ENCODE data around the gene TTC14. TPM values are rescaled to one million over a fixed set of nuclear protein-coding genes. Genes with fewer than 3 reads are reported as not detected.
"Not testable (repeated sequence)": the region's sequence is repeated elsewhere in the genome, so short reads cannot be mapped to it uniquely, and the experiment has no call there.

Gene TTC14
- total RNA-seq, 2 donors from 2014 or later, result 34.6 to 48.1 TPM

GRCh38 chr3:180617049-180617448 lies 15.1 kb downstream of the TTC14 start:
- WGBS, 2 experiments (ENCODE audit: insufficient coverage in 1 of 2, insufficient read length in 1 of 2), result 97% methylated on average over 2 of the region's 2 CpGs; no CpG with 5 or more reads in 1 of the 2 experiments
- no peak overlapping the region for H3K4me3 ChIP-seq (ENCODE audit: low read length)
- no peaks in the 10 kb centered on the region for H3K9me3 ChIP-seq (ENCODE audit: control insufficient read depth, low read length)
- no peaks in the 10 kb centered on the region for H3K9me3 Mint-ChIP-seq
- no peak for TF ChIP-seq CTCF (conservative IDR thresholded peaks at IDR 0.05)
- no peak for DNase-seq
- H3K27ac ChIP-seq (ENCODE audit: low read depth, low read length), result no peak overlapping the region
- H3K27me3 Mint-ChIP-seq (ENCODE audit: insufficient read depth), result no peaks in the 10 kb centered on the region
- H3K27ac Mint-ChIP-seq, result no peak overlapping the region
- H3K4me1 Mint-ChIP-seq, result no peaks in the 10 kb centered on the region
- H3K27me3 ChIP-seq (ENCODE audit: control insufficient read depth, insufficient read depth, low read length, poor library complexity, severe bottlenecking), result no peaks in the 10 kb centered on the region
- no peaks in the 10 kb centered on the region for H3K4me1 ChIP-seq (ENCODE audit: control insufficient read depth, insufficient read depth, low read length)
- no peak overlapping the region for H3K4me3 Mint-ChIP-seq
- peaks cover 36% of the 10 kb centered on the region for H3K36me3 ChIP-seq (ENCODE audit: control insufficient read depth, insufficient read depth, low read length)
- no peak overlapping the region for H3K9ac ChIP-seq (ENCODE audit: extremely low read depth, low read length, poor library complexity, severe bottlenecking)
- peaks cover 6% of the 10 kb centered on the region for H3K36me3 Mint-ChIP-seq (ENCODE audit: low read depth)

GRCh38 chr3:180618563-180618962 lies 16.6 kb downstream of the TTC14 start:
- H3K36me3 Mint-ChIP-seq (ENCODE audit: low read depth); H3K9me3 Mint-ChIP-seq; H3K4me3 Mint-ChIP-seq; H3K9ac ChIP-seq (ENCODE audit: extremely low read depth, low read length, poor library complexity, severe bottlenecking); H3K9me3 ChIP-seq (ENCODE audit: control insufficient read depth, low read length); DNase-seq; H3K4me1 ChIP-seq (ENCODE audit: control insufficient read depth, insufficient read depth, low read length); H3K4me1 Mint-ChIP-seq; H3K27ac Mint-ChIP-seq; H3K27me3 Mint-ChIP-seq (ENCODE audit: insufficient read depth); H3K27ac ChIP-seq (ENCODE audit: low read depth, low read length); H3K4me3 ChIP-seq (ENCODE audit: low read length); H3K27me3 ChIP-seq (ENCODE audit: control insufficient read depth, insufficient read depth, low read length, poor library complexity, severe bottlenecking): not testable (repeated sequence)
- 100% methylated on average over 1 of the region's 2 CpGs; no CpG with 5 or more reads in 1 of the 2 experiments for WGBS, 2 experiments (ENCODE audit: insufficient coverage in 1 of 2, insufficient read length in 1 of 2)
- H3K36me3 ChIP-seq (ENCODE audit: control insufficient read depth, insufficient read depth, low read length), result peaks cover 22% of the 10 kb centered on the region

- Histone ChIP-seq H3K4me1 (ENCODE audit: control insufficient read depth, insufficient read depth, low read length) (no peaks in the 10 kb centered on the region), H3K9me3 (ENCODE audit: control insufficient read depth, low read length) (no peaks in the 10 kb centered on the region), H3K36me3 (ENCODE audit: control insufficient read depth, insufficient read depth, low read length) (peaks cover 14% of the 10 kb centered on the region), H3K9ac (ENCODE audit: extremely low read depth, low read length, poor library complexity, severe bottlenecking) (no peak overlapping the region), H3K27ac (ENCODE audit: low read depth, low read length) (no peak overlapping the region), H3K27me3 (ENCODE audit: control insufficient read depth, insufficient read depth, low read length, poor library complexity, severe bottlenecking) (no peaks in the 10 kb centered on the region), H3K4me3 (ENCODE audit: low read length) (no peak overlapping the region)
- no peak overlapping the region for H3K27ac Mint-ChIP-seq
- no peaks in the 10 kb centered on the region for H3K4me1 Mint-ChIP-seq
- no peaks in the 10 kb centered on the region for H3K9me3 Mint-ChIP-seq
- no peaks in the 10 kb centered on the region for H3K27me3 Mint-ChIP-seq (ENCODE audit: insufficient read depth)
- TF ChIP-seq CTCF (conservative IDR thresholded peaks at IDR 0.05), result no peak
- H3K36me3 Mint-ChIP-seq (ENCODE audit: low read depth), result peaks cover 5% of the 10 kb centered on the region
- 100% methylated on average over 1 of the region's 2 CpGs for WGBS, 2 experiments (ENCODE audit: insufficient coverage in 1 of 2, insufficient read length in 1 of 2)
- DNase-seq, result no peak
- H3K4me3 Mint-ChIP-seq, result no peak overlapping the region
Observed at GRCh38 chr3:180619723-180620122, 17.8 kb downstream of the TTC14 start.

GRCh38 chr3:180624714-180625113 lies 22.8 kb downstream of the TTC14 start:
- Histone ChIP-seq H3K4me1 (ENCODE audit: control insufficient read depth, insufficient read depth, low read length) (no peaks in the 10 kb centered on the region), H3K9me3 (ENCODE audit: control insufficient read depth, low read length) (no peaks in the 10 kb centered on the region), H3K27ac (ENCODE audit: low read depth, low read length) (no peak overlapping the region), H3K9ac (ENCODE audit: extremely low read depth, low read length, poor library complexity, severe bottlenecking) (no peak overlapping the region), H3K36me3 (ENCODE audit: control insufficient read depth, insufficient read depth, low read length) (no peaks in the 10 kb centered on the region), H3K27me3 (ENCODE audit: control insufficient read depth, insufficient read depth, low read length, poor library complexity, severe bottlenecking) (no peaks in the 10 kb centered on the region), H3K4me3 (ENCODE audit: low read length) (no peak overlapping the region)
- Mint-ChIP-seq H3K27ac (no peak overlapping the region), H3K9me3 (no peaks in the 10 kb centered on the region), H3K27me3 (ENCODE audit: insufficient read depth) (no peaks in the 10 kb centered on the region), H3K4me1 (no peaks in the 10 kb centered on the region), H3K4me3 (no peak overlapping the region), H3K36me3 (ENCODE audit: low read depth) (peaks cover 18% of the 10 kb centered on the region)
- 98 to 100% methylated on average over 2 of the region's 2 CpGs for WGBS, 2 experiments (ENCODE audit: insufficient coverage in 1 of 2, insufficient read length in 1 of 2)
- no peak for TF ChIP-seq CTCF (conservative IDR thresholded peaks at IDR 0.05)
- DNase-seq, result no peak

Measured in endodermal cell (in vitro differentiated cells).